ENCODE measurements around the gene POLR2L. TPM values are rescaled to one million over a fixed set of nuclear protein-coding genes. Genes with fewer than 3 reads are reported as not detected.

The POLR2L gene
- total RNA-seq, 1 donor from 2014 or later = 91.9 TPM

DNA sequence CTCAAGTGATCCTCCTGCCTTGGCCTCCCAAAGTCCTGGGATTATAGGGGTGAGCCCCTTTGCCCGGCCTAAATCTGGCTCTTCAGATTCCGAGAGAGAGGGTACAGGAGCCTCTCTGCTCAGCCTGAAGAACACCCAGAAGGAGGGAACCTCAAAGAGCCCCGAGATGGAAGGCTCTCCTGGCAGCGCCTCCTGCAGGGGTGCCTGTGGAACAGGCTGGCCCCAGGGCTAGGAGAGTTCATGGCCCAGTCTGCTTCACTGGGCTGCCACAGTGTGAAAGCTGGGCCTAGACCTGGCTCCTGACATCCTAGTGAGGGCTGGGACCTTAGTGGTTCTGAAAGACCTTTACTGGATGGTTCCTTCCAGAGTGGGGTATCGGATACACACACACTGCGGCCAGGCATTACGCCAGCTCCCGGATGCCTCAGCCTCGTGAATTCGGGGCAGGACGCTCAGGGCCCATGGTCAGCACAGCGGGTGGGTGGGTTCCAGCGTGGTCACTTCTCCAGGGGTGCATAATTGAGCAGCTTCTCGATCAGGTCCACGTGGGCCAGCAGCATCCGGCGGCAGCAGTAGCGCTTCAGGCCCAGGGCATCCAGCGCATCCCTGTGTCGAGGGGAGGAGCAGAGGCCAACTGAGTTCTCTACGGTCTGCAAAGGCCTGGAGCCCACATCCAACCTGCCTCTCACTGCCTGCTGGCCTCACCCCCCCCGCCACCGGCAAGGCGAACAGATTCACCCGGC is 2.3 kb downstream of the POLR2L start:
- DNase-seq (ENCODE audit: low read depth) = peak; percentile 49

- DNase-seq (ENCODE audit: low read depth) = no peak
Observed at GRCh38 chr11:839280-839623, 3.1 kb downstream of the POLR2L start.

- DNase-seq (ENCODE audit: low read depth) = peak; percentile 86
Observed at GRCh38 chr11:838441-839279, 3.7 kb downstream of the POLR2L start.

- DNase-seq (ENCODE audit: low read depth) = no peak
Observed at GRCh38 chr11:837990-838307, 4.4 kb downstream of the POLR2L start.

DNA sequence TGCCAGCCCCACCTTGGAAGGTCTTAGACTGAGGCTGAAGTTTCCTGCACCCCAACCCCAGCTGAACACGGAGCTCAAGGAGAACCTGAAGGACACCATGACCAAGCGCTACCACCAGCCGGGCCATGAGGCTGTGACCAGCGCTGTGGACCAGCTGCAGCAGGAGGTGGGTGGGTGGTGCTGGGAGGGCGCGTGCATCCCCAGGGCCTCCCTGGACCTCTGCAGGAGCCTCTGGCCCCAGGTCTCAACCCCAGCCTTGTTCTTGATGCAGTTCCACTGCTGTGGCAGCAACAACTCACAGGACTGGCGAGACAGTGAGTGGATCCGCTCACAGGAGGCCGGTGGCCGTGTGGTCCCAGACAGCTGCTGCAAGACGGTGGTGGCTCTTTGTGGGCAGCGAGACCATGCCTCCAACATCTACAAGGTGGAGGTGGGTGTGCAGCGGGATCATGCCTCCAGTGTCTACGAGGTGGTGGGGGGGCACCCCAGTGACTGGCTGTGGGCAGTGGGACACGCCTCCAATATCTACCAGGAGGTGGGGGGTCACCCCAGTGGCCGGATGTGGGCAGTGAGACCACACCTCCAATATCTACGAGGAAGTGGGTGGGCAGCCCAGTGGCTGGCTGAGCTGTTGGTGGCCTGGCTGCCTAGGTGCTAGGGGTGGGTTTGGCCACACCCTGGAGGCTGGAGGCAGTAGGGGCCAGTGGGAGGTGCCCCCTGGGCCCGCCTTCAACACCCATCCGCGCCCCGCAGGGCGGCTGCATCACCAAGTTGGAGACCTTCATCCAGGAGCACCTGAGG is 4.9 kb downstream of the POLR2L start:
- no peak for DNase-seq (ENCODE audit: low read depth)

- DNase-seq (ENCODE audit: low read depth) = no peak
Observed at GRCh38 chr11:836700-837099, 5.6 kb downstream of the POLR2L start.

- DNase-seq (ENCODE audit: low read depth) = no peak
Observed at GRCh38 chr11:836274-836673, 6.1 kb downstream of the POLR2L start.

DNA sequence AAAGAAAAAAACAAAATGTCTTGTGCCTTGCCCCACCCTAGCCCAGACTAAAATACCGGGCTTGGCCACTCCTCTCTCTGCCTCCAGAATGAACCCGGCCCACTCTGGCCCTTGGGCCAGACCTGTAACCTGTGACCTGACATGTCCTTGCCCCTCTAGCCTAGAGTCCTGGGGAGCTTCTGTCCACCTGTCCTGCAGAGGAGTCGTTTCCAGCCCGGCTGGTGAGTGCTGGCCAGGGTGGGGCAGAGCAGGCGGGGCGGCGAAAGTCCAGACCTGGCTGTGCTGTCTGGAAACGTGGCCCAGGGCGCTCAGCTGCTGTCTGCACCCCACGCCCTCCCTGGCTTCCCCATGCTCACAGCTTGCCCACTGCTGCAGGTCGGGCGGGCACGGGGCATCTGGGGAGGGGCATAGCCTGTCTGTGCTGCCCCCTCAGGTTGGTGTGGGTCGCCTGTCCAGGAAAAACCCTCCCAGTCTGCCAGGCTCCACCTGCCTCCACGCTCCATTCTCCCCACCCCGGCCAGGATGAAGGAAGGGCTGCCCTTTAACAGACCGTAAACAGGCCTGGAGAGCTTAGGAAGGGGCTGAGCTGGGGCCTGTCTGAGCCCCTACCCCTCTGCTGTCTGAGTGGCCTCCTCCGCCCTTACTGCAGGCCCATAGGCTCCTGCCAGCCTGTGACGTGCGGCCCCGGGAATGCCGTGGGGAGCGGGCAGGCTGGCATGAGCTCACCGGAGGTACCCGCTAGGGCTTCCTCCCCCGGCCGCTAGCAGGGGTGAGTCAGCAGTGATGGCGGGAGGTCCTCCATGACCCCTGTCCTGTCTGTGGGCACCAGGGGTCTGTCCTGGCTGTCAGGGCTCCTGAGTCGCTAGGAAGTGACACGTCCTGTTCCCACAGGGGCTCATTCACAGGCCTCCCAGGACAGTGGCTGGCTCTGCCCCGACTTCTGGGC is 7.7 kb downstream of the POLR2L start:
- DNase-seq (ENCODE audit: low read depth) = peak; percentile 95

DNA sequence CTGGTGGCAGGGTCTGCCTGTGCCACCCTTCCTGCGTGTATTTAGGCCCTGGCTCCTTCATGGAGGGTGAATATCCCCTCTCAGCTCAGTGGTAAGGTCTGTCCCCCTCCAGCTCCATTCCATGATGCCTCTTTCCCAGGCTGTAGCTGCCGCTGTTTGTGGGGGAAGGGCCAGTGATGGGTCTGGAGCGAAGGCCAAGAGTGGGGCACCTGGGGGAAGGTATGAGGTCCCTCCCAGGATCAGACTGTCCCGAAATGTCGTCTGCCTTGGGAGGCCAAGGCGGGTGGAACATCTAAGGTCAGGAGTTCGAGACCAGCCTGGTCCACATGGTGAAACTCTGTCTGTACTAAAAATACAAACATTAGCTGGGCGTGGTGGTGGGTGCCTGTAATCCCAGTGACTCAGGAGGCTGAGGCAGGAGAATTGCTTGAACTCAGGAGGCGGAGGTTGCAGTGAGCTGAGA is 8.4 kb downstream of the POLR2L start:
- peak; percentile 63 for DNase-seq (ENCODE audit: low read depth)

GRCh38 chr11:833114-833791 is 9.1 kb downstream of the POLR2L start:
- DNase-seq (ENCODE audit: low read depth) = peak; percentile 76

- peak; percentile 84 for DNase-seq (ENCODE audit: low read depth)
Observed at GRCh38 chr11:832529-833113, 9.7 kb downstream of the POLR2L start, which contains the start of gene CD151. Gene CD151, plus strand, starts transcription at chr11:832952. Its CDS starts 3,118 bp downstream, at chr11:836070.

DNA sequence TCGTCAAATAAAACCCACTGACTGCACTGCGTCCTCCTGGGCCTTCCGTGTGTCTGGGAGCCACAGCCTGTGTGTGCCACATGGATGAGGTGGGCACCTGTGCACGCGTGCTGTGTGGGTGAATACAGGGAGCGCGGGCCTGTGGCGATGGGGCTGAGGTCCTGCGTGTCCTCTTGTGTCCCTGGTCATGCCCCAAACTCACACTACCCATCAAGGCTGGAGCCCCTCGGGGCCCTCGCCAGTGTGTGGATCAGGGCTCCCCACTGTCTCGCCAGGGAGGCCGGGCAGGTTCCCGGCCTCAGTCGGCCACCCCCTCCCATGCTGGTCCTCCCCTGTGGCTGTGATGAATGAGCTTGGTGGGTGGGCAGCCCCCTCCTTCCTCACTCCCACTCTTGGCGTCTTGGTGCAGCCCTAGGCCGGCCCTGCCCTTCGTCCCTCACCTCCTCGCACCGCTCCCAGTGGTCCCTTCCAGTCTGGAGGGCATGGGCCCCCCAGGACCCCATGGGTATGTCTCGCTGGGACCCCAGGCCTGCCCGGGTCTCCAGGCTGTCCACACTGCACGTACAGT is 10.3 kb downstream of the POLR2L start:
- no peak for DNase-seq (ENCODE audit: low read depth)

GRCh38 chr11:831118-831864 is 11.0 kb downstream of the POLR2L start:
- DNase-seq (ENCODE audit: low read depth) = peak; percentile 96

DNA sequence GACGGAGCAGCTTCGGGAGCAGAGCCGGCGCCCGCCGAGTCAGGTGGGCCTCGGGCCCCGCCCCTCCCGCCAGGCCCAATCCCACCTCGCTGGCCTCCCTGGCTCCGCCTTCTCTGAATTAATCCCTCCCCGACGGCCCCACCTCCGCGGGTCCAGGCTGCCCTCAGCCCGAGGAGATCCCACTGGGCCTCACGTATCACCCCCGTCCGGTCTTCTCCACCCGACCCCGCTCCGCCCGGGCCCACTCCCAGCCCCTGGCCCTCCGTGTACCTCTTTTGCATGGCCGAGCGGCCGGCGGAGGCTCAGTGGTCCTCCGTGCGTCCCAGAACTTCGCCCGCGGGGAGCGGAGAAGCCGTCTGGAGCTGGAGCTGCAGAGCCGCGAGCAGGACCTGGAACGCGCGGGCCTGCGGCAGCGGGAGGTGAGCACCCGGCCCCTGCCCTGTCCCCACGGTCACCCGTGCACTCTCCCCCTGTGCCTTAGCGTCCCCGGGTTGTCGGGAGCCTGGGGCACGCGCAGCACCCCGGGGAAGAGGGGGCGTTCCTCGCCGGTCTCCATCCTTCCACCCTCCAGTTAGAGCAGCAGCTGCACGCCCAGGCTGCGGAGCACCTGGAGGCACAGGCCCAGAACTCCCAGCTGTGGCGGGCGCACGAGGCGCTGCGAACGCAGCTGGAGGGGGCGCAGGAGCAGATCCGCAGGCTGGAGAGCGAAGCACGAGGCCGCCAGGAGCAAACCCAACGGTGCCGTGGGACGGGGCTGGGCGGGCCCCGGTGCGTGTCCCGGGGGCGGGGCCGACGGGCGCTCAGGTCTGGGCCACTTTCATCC is 11.8 kb downstream of the POLR2L start:
- DNase-seq (ENCODE audit: low read depth) = no peak

- DNase-seq (ENCODE audit: low read depth) = no peak
Observed at GRCh38 chr11:829847-830294, 12.5 kb downstream of the POLR2L start.

DNA sequence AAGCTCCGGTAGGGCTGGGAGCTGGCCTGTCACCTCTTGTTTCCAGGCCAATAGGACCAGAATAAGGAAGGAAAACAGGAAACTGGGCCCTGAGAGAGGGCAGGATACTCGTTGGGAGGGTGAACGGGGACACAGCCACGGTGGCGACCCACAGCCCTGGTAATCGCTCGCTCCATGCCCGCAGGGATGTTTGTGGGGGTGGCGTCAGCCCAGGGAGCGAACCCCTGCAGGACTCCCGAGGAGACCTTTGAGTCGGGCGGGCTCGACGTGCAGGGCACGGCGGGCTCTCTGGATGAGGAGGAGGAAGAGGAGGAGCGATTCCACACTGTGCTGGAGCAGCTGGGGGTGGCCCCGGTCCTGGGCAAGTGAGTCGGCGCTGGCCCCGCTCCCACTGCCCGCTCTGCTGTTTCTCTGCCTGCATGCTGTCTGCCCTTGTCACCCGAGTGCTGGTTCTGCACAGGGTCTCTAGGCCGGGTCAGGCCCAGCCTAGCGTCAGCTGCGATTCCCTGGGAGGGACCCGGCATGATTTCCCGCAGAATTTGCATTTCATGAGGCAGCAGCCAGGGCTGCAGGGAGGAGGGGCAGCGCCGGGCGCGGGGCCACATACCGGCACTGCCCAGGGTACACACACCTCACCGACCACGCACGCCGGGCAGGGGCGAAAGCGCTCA is 13.0 kb downstream of the POLR2L start:
- DNase-seq (ENCODE audit: low read depth) = no peak
